Measurements from ENCODE around the gene LYAR.

LYAR gene

DNA sequence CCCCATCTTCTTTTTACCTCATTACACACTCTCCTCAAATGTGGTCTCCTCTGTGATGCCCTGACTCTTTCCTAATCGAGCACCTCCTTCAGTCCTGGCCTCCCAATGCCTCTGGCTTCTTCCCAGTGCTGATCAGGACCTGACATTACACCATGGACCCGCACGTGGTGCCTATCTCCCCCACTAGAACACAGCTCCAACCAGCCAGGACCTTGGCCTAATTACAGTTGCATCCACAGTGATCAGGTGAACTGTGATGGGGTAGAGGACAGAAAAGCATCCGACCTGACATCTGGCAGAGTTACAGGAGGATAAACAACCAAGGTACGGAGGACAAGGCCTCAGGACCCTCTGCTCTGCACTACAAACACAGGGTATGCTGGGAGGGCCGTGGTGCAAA lies 12.4 kb downstream of the LYAR start:
- TF ChIP-seq, protein P1, sequence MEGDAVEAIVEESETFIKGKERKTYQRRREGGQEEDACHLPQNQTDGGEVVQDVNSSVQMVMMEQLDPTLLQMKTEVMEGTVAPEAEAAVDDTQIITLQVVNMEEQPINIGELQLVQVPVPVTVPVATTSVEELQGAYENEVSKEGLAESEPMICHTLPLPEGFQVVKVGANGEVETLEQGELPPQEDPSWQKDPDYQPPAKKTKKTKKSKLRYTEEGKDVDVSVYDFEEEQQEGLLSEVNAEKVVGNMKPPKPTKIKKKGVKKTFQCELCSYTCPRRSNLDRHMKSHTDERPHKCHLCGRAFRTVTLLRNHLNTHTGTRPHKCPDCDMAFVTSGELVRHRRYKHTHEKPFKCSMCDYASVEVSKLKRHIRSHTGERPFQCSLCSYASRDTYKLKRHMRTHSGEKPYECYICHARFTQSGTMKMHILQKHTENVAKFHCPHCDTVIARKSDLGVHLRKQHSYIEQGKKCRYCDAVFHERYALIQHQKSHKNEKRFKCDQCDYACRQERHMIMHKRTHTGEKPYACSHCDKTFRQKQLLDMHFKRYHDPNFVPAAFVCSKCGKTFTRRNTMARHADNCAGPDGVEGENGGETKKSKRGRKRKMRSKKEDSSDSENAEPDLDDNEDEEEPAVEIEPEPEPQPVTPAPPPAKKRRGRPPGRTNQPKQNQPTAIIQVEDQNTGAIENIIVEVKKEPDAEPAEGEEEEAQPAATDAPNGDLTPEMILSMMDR (IDR thresholded peaks at IDR 0.05; ENCODE audit: low read depth, low read length), result no peak
- H3K4me3 ChIP-seq (ENCODE audit: low read depth, low read length), result no peak overlapping the region

DNA sequence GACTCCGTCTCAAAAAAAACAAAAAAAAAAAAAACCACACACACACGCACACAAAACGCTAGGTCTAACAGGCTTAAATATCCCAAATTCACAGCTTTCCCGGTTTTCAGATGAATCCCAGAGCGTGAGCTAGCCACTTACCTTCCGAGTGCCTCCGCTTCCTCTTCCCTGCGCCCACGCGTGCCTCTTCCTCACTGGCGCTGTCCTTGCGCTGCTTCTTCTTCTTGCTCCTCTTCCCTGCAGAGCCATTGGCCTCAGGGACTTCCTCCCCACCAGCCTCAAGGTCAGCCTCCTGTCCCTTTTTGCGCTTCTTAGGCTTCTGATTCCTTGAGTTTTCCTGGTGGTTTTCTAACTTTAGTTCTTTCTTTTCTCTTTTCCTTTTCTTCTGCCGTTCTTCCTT lies 15.7 kb downstream of the LYAR start:
- TF ChIP-seq, protein P1 (IDR thresholded peaks at IDR 0.05; ENCODE audit: low read depth, low read length), result no peak
- H3K4me3 ChIP-seq (ENCODE audit: low read depth, low read length), result no peak overlapping the region

DNA sequence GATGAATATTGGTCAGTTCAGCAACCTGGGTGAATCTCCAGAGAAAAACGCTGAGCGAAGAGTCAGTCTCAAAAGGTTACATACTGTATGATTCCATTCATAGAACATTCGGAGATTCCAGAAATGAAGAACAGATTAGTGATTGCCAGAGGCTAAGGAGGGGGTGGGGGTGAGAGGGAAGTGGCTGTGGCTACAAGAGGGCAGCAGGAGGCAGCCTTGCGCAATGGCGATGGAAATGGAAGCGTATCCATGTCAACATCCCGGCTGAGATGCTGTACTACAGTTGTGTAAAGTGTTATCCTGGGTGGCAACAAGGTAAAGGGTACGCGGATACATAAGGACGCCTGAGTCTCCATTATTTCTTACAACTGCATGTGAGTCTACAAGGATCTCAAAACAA lies 18.0 kb downstream of the LYAR start:
- no peak overlapping the region for H3K4me3 ChIP-seq (ENCODE audit: low read depth, low read length)
- TF ChIP-seq, protein P1 (IDR thresholded peaks at IDR 0.05; ENCODE audit: low read depth, low read length), result no peak

DNA sequence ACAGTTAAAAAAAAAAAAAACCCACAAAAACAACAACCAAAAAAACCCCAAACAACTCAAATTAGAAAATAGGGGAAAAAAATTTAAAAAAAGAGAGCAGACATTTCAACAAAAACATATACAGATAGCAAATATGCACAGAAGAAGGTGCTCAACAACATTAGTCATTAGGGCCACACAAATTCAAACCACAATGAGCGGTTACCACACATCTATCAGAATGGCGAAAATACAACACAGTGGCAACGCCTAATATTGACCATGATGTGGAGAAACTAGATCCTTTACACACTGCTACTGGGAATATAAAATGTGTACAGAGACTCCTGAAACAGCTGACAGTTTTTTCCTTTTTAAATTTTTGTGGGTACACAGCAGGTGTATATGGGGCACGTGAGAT lies 19.4 kb downstream of the LYAR start:
- TF ChIP-seq, protein P1 (IDR thresholded peaks at IDR 0.05; ENCODE audit: low read depth, low read length), result no peak
- H3K4me3 ChIP-seq (ENCODE audit: low read depth, low read length), result no peak overlapping the region

DNA sequence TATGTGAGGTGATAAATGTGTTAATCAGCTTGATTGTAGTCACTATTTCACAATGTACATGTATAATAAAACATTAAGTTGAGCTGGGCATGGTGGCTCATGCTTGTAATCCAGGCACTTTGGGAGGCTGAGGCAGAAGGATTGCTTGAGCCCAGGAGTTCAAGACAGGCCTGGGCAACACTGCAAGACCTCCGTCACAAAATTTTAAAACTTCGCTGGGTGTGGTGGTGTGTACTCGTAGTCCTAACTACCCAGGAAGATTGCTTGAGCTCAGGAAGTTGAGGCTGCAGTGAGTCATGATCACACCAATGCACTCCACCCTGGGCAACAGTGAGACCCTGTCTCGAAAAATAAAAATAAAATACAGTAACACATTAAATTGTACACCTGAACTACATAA lies 20.1 kb downstream of the LYAR start:
- TF ChIP-seq, protein P1 (IDR thresholded peaks at IDR 0.05; ENCODE audit: low read depth, low read length), result no peak
- no peak overlapping the region for H3K4me3 ChIP-seq (ENCODE audit: low read depth, low read length)

DNA sequence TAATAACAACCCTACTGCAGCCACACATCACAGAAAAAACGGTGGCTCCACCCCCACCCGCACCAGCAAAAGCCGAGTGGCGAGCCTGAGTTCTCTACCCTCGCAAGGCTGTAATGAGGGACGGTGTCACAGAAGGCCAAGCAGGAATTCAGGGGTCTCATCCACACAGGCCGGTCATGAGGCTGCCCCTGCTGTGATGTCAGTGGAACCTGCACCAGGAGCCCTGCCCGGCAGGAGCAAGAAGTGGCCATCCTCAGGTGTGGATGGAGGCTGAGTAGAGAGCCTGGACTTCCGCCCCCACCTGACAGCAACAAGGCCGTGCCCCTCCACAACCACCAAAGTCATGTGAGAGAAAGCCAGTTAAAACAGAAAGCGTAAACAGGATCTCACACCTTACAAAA lies 20.6 kb downstream of the LYAR start:
- TF ChIP-seq, protein P1 (IDR thresholded peaks at IDR 0.05; ENCODE audit: low read depth, low read length), result no peak
- H3K4me3 ChIP-seq (ENCODE audit: low read depth, low read length), result no peak overlapping the region

DNA sequence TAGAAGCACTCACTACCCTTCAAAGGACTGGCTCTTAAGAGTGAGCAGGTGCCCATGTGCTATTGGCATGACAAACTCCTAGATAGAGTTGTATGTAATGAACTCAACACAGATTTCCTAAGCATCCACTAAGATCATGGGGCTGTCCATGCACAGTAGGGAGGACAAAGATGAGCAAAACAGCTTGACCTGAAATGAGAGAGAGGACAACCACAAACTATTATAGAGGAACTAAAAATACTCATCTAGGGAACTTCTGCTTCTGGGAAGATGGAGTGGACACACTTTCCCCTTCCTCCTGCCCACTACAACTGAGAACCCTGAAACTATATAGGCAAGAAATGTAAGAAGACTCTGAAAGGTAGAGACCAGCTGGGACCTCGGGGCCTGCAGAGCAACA lies 21.2 kb downstream of the LYAR start:
- H3K4me3 ChIP-seq (ENCODE audit: low read depth, low read length), result no peak overlapping the region
- TF ChIP-seq, protein P1 (IDR thresholded peaks at IDR 0.05; ENCODE audit: low read depth, low read length), result no peak
